OCI-LY1 (cell line): ENCODE data around the gene TARM1.

ENCODE experiments used
- CTCF ChIP-seq: fragments of 200-600 bp; sonication (generic), shearing (Covaris generic); IDR thresholded peaks from 2 replicates; pipeline ENCODE4 v1.5.1; 2017; ENCODE audit warnings: mild to moderate bottlenecking, antibody characterized with exemption, low read length, moderate library complexity, mixed read lengths
- EZH2 ChIP-seq: fragments of 200-600 bp; sonication (generic), shearing (Covaris generic); IDR thresholded peaks from 2 replicates; pipeline ENCODE4 v1.8.0; 2017; ENCODE audit warnings: borderline replicate concordance, mixed run types, mild to moderate bottlenecking, antibody characterized with exemption, low read length, moderate library complexity, mixed read lengths

- no peak for TF ChIP-seq CTCF
- TF ChIP-seq EZH2, result no peak
Measured at GRCh38 chr19:54109651-54110050, 28.5 kb upstream of the TARM1 start.
